Fibroblast of villous mesenchyme (primary cell): ENCODE results near the gene RTEL1. TPM values are rescaled to one million over a fixed set of nuclear protein-coding genes. Genes with fewer than 3 reads are reported as not detected.

Experiments used
- DNase-seq: peaks from one replicate; pipeline ENCODE4 v3.0.0-alpha.2; 2010; ENCODE audit warnings: low read depth
- H3K4me3 ChIP-seq: 2 replicates; pipeline ENCODE4 v1.5.1; 2011; ENCODE audit warnings: low read depth, mild to moderate bottlenecking, low read length
- total RNA-seq: library from RNA; depleted of rRNA; stranded (reverse); fragments of >200 nt; gene quantifications from 2 replicates; pipeline ENCODE4 v1.2.3, GENCODE V29; 2012
- TF ChIP-seq, protein P1 (sequence below): IDR thresholded peaks from 2 replicates; pipeline ENCODE4 v1.5.1; 2012; ENCODE audit warnings: low read depth, mild to moderate bottlenecking, low read length; ENCODE audit not compliant: insufficient read depth

RTEL1 gene
- total RNA-seq, 1 donor, result 11.7 TPM

DNA sequence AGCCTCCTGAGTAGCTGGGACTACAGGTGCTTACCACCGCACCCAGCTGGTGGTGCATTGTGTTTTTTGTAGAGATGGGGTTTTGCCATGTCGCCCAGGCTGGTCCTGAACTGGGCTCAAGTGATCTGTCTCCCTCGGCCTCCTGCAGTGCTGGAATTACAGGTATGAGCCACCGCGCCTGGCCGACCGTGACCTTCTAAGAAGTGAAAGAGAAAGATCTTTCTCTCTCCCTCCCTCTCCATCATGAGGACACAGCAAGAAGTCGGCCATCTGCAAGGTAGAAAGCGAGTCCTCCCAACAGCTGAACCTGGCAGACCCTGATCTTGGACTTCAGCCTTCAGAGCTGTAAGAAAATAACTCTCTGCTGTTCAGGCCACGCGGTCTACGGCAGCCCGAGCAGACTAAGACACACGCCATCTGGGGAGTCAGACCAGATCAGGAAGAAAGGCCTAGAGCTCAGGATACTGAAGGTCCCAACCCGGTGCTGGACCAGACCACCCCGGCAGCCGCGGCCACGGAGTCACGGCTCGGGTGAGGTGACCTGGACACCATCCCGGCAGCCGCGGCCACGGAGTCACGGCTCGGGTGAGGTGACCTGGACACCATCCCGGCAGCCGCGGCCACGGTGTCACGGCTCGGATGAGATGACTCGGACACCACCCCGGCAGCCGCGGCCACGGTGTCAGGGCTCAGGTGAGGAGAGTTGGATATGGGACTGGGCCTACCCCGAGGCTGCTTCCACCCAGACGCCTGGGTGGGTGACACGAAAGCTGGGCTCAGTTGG is 40.8 kb upstream of the RTEL1 start:
- no peak overlapping the region for H3K4me3 ChIP-seq
- DNase-seq, result no peak
- TF ChIP-seq, protein P1, sequence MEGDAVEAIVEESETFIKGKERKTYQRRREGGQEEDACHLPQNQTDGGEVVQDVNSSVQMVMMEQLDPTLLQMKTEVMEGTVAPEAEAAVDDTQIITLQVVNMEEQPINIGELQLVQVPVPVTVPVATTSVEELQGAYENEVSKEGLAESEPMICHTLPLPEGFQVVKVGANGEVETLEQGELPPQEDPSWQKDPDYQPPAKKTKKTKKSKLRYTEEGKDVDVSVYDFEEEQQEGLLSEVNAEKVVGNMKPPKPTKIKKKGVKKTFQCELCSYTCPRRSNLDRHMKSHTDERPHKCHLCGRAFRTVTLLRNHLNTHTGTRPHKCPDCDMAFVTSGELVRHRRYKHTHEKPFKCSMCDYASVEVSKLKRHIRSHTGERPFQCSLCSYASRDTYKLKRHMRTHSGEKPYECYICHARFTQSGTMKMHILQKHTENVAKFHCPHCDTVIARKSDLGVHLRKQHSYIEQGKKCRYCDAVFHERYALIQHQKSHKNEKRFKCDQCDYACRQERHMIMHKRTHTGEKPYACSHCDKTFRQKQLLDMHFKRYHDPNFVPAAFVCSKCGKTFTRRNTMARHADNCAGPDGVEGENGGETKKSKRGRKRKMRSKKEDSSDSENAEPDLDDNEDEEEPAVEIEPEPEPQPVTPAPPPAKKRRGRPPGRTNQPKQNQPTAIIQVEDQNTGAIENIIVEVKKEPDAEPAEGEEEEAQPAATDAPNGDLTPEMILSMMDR, result no peak

DNA sequence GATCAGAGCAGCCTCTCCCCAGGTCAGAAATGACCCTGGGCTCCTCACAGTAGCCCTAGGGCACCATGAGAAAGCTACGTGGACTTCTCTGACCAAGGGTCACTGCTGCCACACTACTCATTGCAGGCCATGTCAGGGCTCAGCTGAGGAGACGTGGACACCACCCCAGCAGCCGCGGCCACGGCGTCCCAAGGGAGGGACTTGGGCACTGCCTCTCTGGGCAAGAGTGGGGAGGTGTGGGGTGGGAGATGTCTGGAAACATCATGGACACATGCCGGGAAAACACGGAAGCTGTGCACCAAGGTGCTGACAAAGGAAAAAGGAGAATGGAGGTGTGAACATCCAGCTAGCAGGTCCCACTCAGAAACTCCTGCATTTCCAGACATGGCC is 40.2 kb upstream of the RTEL1 start:
- TF ChIP-seq, protein P1, result no peak
- H3K4me3 ChIP-seq, result no peak overlapping the region
- DNase-seq, result no peak

DNA sequence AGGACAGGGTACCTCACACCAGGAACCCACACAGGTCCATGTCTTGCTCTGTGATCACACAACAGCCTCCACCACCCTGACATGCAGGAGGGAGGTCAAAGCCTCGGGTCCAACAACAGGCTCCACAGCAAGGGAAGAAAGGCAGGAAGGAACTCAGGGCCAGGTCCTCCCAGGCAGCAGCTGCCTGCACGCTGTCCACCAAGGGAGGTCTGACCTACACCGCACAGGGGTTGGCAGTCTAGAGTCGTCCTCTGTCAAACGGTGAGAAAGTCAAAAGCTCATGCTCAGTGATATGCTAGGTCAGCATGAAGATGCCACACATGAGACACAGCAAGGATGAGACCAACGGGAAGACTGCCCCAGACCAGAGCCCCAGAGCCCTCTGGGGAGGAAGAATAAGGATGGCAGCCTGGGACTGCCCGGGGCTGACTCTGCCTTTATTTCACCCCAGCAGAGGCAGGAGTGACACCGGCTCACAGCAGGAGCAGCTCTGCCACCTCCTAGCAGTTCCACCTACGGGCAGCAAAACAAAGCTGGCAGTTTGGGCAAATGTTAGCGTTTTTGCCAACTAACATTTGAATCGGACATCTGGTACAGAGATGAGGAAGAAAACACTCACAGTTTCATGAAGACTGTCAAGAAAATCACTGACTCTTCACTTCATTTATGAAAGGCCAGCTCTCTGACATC is 39.7 kb upstream of the RTEL1 start:
- TF ChIP-seq, protein P1, result no peak
- no peak for DNase-seq
- no peak overlapping the region for H3K4me3 ChIP-seq

DNA sequence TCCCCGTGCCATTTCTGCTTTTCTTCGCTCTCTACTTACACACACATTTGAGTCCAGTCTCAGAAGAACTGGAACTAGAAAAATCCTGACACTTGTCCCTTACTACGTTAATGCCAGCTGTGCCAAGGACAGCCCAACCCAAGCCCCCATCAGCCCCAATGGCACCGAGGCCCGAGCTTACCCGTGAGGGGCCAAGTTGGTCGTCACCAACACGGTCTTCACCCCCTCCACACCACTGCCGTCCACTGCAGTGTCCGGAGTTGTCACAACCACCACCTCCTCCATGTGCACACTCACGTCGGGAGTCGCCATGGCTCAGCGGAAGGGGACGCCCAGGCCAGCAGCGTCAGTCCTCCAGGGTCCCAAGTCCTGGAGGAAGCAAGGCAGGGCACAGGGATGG is 39.0 kb upstream of the RTEL1 start:
- TF ChIP-seq, protein P1, result no peak
- no peak for DNase-seq
- no peak overlapping the region for H3K4me3 ChIP-seq

DNA sequence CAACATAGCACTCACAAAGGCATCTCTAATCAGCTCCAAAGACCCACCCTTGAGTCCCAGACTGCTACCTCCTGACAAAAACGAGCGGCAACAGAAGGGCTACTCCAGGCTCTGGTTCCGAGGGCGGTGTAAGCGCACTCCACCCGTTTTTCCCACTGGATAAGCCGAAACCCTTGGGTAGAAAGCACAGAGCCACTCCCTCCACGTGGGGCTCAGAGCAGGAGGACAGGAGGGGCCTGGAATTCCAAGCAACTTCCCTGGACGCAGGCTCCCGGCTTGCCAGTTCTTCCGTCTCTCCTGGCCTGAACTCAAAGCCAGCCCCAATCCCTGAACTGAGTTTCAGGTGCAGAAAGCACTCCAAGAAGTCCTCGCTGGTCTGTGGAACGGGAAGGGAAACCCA is 38.6 kb upstream of the RTEL1 start:
- H3K4me3 ChIP-seq, result no peak overlapping the region
- TF ChIP-seq, protein P1, result no peak
- no peak for DNase-seq

DNA sequence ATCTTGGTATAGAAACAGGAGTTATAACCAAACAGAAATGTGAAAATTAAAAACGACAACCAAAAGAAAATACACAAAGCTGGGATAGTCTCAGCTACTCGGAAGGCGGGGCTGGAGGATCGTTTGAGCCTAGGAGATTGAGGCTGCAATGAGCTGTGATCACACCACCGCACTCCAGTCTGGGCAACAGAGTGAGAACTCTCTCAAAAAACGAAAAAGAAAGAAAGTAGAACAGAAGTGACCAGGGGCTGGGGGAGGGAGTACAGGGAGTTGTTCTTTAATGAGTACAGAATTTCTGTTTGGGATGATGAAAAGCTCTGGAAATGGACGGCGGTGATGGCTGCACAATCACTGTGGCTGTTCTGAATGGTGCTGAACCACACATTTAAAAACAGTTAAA is 37.1 kb upstream of the RTEL1 start:
- H3K4me3 ChIP-seq, result no peak overlapping the region
- TF ChIP-seq, protein P1, result no peak
- DNase-seq, result no peak

DNA sequence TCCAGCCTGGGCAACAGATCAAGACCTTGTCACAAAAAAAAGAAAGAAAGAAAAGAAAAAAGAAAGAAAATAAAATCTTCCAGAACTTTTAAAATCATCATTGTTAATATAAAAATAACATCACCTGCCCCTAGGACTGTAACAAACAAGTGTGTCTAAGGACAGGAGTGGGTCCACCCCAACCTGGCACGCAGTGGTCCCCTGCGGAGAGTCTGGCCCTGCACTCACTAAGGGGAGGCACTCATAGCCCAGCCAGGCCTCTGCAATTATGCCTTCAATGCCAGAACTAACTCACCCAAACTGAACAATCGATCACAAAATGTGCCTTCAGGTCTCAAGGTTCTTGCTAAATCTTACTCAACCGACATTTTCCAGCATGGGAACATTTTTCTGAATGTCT is 36.0 kb upstream of the RTEL1 start:
- DNase-seq, result no peak
- no peak overlapping the region for H3K4me3 ChIP-seq
- TF ChIP-seq, protein P1, result no peak
